Raji (cell line): ENCODE measurements around the gene ESPL1.

Experiments used
- POLR2A ChIP-seq: IDR thresholded peaks from 2 replicates; pipeline ENCODE4 v1.6.1; 2011; ENCODE audit warnings: low read depth, low read length, control low read depth; ENCODE audit not compliant: insufficient read depth

Gene ESPL1

GRCh38 chr12:53267306-53267998, 647 bp upstream of the ESPL1 start:
- TF ChIP-seq POLR2A: no peak

DNA sequence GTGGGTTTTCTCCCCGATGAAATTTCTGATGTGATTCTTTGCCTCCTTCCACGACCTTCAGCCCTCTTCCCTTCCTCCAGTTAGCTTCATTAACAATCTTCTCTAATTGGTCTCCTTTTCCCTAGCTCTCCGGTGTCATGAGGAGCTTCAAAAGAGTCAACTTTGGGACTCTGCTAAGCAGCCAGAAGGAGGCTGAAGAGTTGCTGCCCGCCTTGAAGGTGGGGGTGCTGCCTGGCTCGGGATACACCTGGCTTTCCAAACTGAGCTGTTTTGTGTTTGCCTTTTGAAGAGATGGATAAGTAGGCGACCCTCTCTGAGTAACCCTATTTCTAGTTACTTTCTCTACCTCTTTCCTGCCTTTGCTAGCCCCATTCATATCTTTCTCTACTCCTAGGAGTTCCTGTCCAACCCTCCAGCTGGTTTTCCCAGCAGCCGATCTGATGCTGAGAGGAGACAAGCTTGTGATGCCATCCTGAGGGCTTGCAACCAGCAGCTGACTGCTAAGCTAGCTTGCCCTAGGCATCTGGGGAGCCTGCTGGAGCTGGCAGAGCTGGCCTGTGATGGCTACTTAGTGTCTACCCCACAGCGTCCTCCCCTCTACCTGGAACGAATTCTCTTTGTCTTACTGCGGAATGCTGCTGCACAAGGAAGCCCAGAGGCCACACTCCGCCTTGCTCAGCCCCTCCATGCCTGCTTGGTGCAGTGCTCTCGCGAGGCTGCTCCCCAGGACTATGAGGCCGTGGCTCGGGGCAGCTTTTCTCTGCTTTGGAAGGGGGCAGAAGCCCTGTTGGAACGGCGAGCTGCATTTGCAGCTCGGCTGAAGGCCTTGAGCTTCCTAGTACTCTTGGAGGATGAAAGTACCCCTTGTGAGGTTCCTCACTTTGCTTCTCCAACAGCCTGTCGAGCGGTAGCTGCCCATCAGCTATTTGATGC, 797 bp downstream of the ESPL1 start:
- TF ChIP-seq POLR2A: no peak

- TF ChIP-seq POLR2A: no peak
These were observed 6.3 kb downstream of the ESPL1 start for GRCh38 chr12:53274445-53274844.

DNA sequence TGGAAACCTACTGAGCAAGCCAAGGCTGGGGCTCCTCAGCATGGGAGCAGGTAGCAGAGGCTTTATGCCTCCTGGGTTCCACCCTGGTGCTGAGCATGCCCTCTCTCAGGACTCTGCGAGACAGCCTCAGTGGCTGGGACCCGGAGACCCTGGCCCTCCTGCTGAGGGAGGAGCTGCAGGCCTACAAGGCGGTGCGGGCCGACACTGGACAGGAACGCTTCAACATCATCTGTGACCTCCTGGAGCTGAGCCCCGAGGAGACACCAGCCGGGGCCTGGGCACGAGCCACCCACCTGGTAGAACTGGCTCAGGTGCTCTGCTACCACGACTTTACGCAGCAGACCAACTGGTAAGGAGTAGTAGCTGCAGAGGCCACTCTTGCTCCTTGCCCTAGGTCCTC, 8.4 kb downstream of the ESPL1 start:
- TF ChIP-seq POLR2A: no peak

GRCh38 chr12:53277981-53278380, 9.9 kb downstream of the ESPL1 start:
- no peak for TF ChIP-seq POLR2A

GRCh38 chr12:53279283-53279869, 11.3 kb downstream of the ESPL1 start:
- no peak for TF ChIP-seq POLR2A

- no peak for TF ChIP-seq POLR2A
These were observed 11.9 kb downstream of the ESPL1 start for GRCh38 chr12:53279888-53280498.

- TF ChIP-seq POLR2A: no peak
These were observed 18.3 kb downstream of the ESPL1 start for GRCh38 chr12:53286448-53286847.

- TF ChIP-seq POLR2A: no peak
These were observed 19.7 kb downstream of the ESPL1 start for GRCh38 chr12:53287741-53288216.

DNA sequence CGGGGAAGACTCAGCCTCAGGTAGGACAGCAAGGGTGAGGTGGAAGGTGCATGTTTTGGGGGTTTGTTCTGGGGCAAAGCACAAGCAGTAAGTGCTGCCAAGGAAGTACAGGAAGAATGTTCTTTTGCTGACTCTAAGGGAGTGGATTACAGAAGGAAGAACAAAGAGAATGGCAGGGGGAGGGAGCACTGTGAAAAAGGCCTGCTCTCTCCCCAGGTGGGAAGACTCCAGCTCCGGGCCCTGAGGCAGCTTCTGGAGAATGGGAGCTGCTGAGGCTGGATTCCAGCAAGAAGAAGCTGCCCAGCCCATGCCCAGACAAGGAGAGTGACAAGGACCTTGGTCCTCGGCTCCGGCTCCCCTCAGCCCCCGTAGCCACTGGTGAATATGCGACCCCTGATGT, 20.2 kb downstream of the ESPL1 start:
- TF ChIP-seq POLR2A: no peak

- TF ChIP-seq POLR2A: no peak
These were observed 21.8 kb downstream of the ESPL1 start for GRCh38 chr12:53289891-53290290.

- TF ChIP-seq POLR2A: no peak
These were observed 22.6 kb downstream of the ESPL1 start for GRCh38 chr12:53290661-53291060.

- no peak for TF ChIP-seq POLR2A
These were observed 24.3 kb downstream of the ESPL1 start for GRCh38 chr12:53292426-53292825.

GRCh38 chr12:53295070-53295890, 27.2 kb downstream of the ESPL1 start, which contains the start of gene PFDN5:
Gene PFDN5, plus strand, starts transcription at chr12:53295542. Its CDS starts 26 bp downstream, at chr12:53295568.
- peak; percentile 93 for TF ChIP-seq POLR2A

GRCh38 chr12:53295891-53296219, 27.8 kb downstream of the ESPL1 start:
- no peak for TF ChIP-seq POLR2A

- no peak for TF ChIP-seq POLR2A
These were observed 30.1 kb downstream of the ESPL1 start for GRCh38 chr12:53298164-53298563.
